ENCODE results near the gene ST6GALNAC4.
"Not testable (repeated sequence)": the region's sequence is repeated elsewhere in the genome, so short reads cannot be mapped to it uniquely, and the experiment has no call there.

Gene ST6GALNAC4

GRCh38 chr9:127896395-127897192 lies 20.2 kb downstream of the ST6GALNAC4 start:
- H3K27ac ChIP-seq, result no peak overlapping the region
- no peak for DNase-seq (ENCODE audit: low read depth, low spot score)

GRCh38 chr9:127895811-127896210 lies 21.0 kb downstream of the ST6GALNAC4 start:
- DNase-seq (ENCODE audit: low read depth, low spot score), result no peak
- H3K27ac ChIP-seq, result no peak overlapping the region

- H3K27ac ChIP-seq, result no peak overlapping the region
- no peak for DNase-seq (ENCODE audit: low read depth, low spot score)
Measured at GRCh38 chr9:127893392-127893791, 23.4 kb downstream of the ST6GALNAC4 start.

GRCh38 chr9:127892831-127893230 lies 24.0 kb downstream of the ST6GALNAC4 start:
- H3K27ac ChIP-seq, result no peak overlapping the region
- no peak for DNase-seq (ENCODE audit: low read depth, low spot score)

- no peak for DNase-seq (ENCODE audit: low read depth, low spot score)
- no peak overlapping the region for H3K27ac ChIP-seq
Measured at GRCh38 chr9:127890053-127890452, 26.8 kb downstream of the ST6GALNAC4 start.

- no peak for DNase-seq (ENCODE audit: low read depth, low spot score)
Measured at GRCh38 chr9:127887792-127888191, 29.0 kb downstream of the ST6GALNAC4 start.

GRCh38 chr9:127886401-127886972 lies 30.4 kb downstream of the ST6GALNAC4 start:
- DNase-seq (ENCODE audit: low read depth, low spot score), result no peak
- no peak overlapping the region for H3K27ac ChIP-seq

More at GRCh38 chr9:127887792-127888191, 29.0 kb downstream of the ST6GALNAC4 start:
- H3K27ac ChIP-seq, result no peak overlapping the region

- H3K27ac ChIP-seq, result no peak overlapping the region
- DNase-seq (ENCODE audit: low read depth, low spot score), result no peak
Measured at GRCh38 chr9:127885508-127886281, 31.1 kb downstream of the ST6GALNAC4 start.

GRCh38 chr9:127884976-127885490 lies 31.8 kb downstream of the ST6GALNAC4 start:
- no peak overlapping the region for H3K27ac ChIP-seq
- no peak for DNase-seq (ENCODE audit: low read depth, low spot score)

GRCh38 chr9:127884427-127884911 lies 32.4 kb downstream of the ST6GALNAC4 start:
- DNase-seq (ENCODE audit: low read depth, low spot score), result no peak
- H3K27ac ChIP-seq, result no peak overlapping the region

- DNase-seq (ENCODE audit: low read depth, low spot score), result no peak
- no peak overlapping the region for H3K27ac ChIP-seq
Measured at GRCh38 chr9:127883959-127884358, 32.9 kb downstream of the ST6GALNAC4 start.

- DNase-seq (ENCODE audit: low read depth, low spot score); H3K27ac ChIP-seq: not testable (repeated sequence)
Measured at GRCh38 chr9:127881715-127882114, 35.1 kb downstream of the ST6GALNAC4 start.

- no peak for DNase-seq (ENCODE audit: low read depth, low spot score)
- H3K27ac ChIP-seq, result no peak overlapping the region
Measured at GRCh38 chr9:127880143-127880542, 36.7 kb downstream of the ST6GALNAC4 start.

GRCh38 chr9:127878652-127879390 lies 38.0 kb downstream of the ST6GALNAC4 start:
- DNase-seq (ENCODE audit: low read depth, low spot score), result no peak
- no peak overlapping the region for H3K27ac ChIP-seq

- no peak for DNase-seq (ENCODE audit: low read depth, low spot score)
- H3K27ac ChIP-seq, result no peak overlapping the region
Measured at GRCh38 chr9:127878001-127878651, 38.7 kb downstream of the ST6GALNAC4 start.

GRCh38 chr9:127877566-127877998 lies 39.3 kb downstream of the ST6GALNAC4 start, which contains the start of gene AK1:
Gene AK1, minus strand, starts transcription at chr9:127877675. Its CDS starts 3,058 bp downstream, at chr9:127874617.
- H3K27ac ChIP-seq, result peak within 1 kb of the TSS; percentile 14

GRCh38 chr9:127876764-127877562 lies 39.9 kb downstream of the ST6GALNAC4 start:
- DNase-seq (ENCODE audit: low read depth, low spot score), result no peak
- H3K27ac ChIP-seq, result peak overlapping the region; percentile 14

More at GRCh38 chr9:127877566-127877998, 39.3 kb downstream of the ST6GALNAC4 start, which contains the start of gene AK1:
- no peak for DNase-seq (ENCODE audit: low read depth, low spot score)

GRCh38 chr9:127876026-127876763 lies 40.6 kb downstream of the ST6GALNAC4 start:
- no peak for DNase-seq (ENCODE audit: low read depth, low spot score)
- H3K27ac ChIP-seq, result no peak overlapping the region

All from epithelial cell of prostate (primary cell).